DMS114 treated with DMSO at 0.1 percent for 48 hours (cell line): ENCODE measurements around the gene TOR1B.
A peak's percentile ranks its signal among the peaks of the same experiment; 100 is the strongest.
"Not testable (repeated sequence)": the region's sequence is repeated elsewhere in the genome, so short reads cannot be mapped to it uniquely, and the experiment has no call there.

Experiments used
- DNase-seq: peaks from one replicate; lab custom pipeline; 2025; ENCODE audit not compliant: unreplicated experiment; lab: John Stamatoyannopoulos, UW

TOR1B gene

GRCh38 chr9:129802833-129803675 lies at the start of gene TOR1B:
TOR1B (plus strand) TSS chr9:129803184; CDS start chr9:129803213, 29 bp downstream.
- peak; percentile 72 for DNase-seq

DNA sequence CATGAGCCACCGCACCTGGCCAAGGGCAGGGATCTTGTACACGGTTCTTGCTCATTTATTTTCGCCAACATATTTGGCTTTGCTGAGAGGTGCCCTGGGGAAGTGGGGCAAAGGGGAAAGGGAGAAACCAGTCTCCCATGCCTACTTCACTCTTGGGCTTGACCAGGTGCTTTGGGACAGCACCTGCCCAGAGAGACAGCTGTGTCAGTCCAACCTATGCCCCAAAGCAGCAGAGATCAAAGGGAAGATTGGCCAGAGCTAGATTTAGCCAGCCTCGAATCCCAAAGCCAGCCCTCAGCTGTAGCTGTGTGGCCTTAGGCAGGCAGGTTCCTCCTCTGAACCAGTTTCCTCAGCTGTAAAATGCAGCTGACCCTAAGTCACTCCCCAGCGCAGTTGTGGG lies 47.8 kb upstream of the TOR1B start:
- DNase-seq: no peak

DNA sequence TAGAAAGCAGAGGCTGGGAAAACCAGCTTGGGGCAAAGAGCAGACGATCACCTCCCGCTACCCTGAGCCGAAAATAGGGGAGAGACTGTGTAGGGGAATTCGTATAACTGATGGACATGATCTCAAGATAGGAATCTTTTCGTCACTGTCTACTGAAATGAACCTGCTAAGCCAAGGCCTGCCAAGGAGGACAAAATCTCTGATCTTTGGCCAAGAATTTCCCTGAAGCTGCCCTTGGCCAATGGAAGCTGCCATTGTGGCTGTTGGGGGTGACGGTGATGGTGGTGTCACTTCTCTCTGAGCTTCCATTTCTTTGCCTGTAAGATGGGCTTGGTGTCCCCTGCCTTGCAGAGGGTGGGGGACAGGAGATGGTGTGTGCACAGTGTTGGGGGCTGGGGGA lies 46.8 kb upstream of the TOR1B start:
- no peak for DNase-seq

DNA sequence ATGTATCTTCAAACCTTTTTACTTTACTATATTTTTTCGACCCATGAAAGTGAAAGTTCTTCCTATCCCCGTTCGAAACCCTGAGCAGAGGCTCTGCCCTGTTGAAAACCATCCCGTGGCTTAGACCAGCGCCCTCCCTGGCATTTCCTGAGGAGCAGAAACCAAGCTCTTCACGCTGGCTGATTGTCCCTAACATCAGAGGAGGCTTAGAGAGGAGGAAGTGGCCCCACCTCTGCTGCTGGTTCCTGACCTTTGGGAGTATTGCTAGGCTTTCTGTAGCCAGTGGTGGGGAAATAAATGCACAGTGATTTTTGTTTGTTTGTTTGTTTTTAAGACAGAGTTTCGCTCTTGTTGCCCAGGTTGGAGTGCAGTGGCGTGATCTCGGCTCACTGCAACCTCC lies 45.9 kb upstream of the TOR1B start:
- no peak for DNase-seq

DNA sequence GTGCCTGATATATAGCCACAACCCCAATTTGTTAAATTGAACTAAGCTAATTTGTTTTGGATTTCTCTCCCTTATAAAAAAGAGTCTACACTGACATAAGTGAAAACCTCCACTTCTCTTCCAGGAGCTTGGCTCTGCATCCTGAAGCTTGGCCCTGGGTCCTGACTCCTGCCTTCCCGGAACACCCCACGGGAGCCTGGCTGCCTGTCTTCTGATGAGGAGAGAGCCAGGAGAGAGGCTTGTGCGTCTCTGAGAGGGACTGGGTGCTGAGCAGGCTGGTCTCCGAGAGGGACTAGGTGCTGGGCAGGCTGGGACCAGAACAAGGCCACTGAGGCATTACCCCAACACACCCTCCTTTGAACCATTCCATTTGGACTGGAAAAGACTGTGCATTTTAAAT lies 43.7 kb upstream of the TOR1B start:
- no peak for DNase-seq

DNA sequence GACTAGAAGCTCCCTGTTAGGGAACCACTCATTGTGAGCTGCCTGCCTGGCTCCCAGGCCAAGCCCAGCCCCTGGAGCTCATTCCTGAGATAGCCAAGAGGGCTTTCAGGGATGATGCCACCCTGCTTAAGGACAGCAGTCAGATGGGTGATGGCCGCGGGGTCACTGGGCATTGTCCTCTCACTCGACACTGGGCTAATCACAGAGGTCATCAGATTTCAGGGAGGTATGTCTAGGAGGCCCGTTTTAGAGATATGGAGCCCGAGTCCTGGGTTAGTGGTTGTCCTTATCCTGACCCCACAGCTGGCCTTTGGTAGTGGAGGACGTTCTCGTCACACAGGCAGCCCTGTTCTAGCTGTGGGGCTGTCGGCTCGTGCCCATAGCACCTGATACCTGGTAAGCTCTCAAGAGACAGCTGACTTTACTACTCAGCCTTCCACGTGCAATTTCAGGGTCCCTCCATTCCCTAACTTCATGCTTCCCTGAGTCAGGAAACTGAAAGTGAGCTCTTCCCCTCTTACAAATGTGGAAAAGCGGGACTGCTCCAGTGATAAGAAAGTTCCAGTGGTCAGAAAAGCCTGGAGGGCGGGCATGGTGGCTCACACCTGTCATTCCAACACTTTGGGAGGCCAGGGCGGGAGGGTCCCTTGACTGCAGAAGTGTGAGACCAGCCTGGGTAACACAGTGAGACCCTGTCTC lies 43.0 kb upstream of the TOR1B start:
- DNase-seq: no peak

- not testable (repeated sequence) for DNase-seq
These were observed 42.2 kb upstream of the TOR1B start for GRCh38 chr9:129760784-129761183.

DNA sequence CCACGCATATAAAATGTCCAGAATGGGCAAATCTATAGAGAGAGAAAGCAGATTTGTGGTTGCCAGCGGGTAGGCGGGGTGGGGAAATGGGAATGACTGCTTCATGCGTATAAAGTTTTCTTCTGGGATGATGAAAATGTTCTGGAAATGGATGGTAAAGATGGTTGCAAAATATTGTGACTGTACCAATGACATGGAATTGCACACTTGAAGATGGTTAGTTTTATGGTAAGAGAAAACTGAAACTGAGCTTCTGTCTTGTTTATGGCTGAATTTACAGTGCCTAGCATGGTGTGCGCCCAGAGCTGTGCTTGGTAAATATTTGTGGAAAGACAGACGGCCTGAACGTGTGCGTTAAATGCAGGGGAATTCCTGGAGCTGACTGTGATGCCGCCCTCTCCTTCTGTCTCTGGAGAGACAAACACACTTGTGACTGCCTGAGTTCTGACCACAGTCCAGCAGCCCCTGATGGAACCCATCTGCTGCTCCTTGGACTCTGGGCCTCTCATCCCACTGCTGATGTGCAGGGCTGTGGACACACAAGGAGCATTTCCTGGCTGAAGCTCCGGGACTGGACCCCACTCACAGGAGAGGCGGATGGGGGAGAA lies 41.6 kb upstream of the TOR1B start:
- no peak for DNase-seq

- no peak for DNase-seq
These were observed 41.0 kb upstream of the TOR1B start for GRCh38 chr9:129761901-129762369.

GRCh38 chr9:129762370-129762984 lies 40.5 kb upstream of the TOR1B start:
- not testable (repeated sequence) for DNase-seq

DNA sequence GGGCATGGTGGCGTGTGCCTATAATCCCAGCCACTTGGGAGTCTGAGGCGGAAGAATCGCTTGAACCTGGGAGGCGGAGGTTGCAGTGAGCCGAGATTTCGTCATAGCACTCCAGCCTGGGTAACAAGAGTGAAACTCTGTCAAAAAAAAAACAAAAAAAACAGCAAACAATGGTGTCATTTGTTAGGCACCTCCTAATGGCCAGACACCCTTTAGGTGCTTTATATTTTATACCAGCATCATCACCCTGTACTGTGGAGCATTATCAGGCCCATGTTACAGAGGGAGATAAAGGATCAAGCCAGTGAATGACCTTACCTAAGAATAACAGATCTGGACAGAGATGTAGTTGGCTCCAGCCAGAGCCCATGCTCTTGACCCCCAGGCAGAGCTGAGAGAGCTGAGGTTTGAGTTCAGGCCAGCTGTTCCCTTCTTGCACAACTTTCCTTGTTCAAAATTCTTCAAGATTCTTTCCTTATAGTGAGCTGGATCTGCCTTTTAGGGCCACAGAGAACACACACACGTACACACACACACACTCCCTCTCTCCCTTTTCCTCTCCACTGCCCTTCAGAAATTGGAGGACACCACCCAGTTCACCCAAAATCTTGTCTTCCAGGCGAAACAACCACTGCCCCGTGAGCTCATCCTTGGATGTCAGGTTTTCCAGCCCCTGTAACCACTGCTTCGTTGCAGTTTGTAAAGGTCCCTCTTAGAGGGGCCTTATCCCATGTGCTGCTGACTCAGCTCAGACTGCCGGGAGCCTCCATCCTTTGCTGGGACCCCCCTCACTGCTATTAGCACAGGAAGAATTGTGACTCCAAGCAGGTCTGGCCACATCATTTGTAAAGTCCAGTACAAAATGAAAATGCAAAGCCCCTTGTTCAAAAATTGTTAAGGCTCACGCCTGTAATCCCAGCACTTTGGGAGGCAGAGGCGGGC lies 39.7 kb upstream of the TOR1B start:
- no peak for DNase-seq

DNA sequence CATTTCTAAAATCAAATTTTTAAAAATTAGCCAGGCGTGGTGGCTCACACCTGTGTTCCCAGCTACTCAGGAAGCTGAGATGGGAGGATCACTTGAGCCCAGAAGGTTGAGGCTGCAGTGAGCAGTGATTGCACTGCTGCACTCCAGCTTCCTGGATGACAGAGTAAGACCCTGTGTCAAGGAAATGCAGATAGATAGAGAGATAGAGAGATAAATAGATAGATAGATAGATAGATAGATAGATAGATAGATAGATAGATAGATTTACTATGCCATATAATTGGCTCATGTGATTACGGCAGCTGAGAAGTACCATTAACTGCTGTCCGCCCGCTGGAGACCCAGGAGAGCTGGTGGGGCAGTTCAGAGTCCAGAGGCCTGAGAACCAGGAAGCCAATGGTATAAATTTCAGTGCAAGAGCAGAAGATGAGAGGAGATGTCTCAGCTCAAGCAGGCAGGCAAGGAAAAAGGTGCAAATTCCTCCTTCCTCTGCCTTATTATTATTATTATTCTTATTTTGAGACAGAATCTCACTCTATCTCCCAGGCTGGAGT lies 37.1 kb upstream of the TOR1B start:
- no peak for DNase-seq

GRCh38 chr9:129768486-129768885 lies 34.5 kb upstream of the TOR1B start:
- no peak for DNase-seq

- DNase-seq: no peak
These were observed 33.3 kb upstream of the TOR1B start for GRCh38 chr9:129769669-129770068.

GRCh38 chr9:129770741-129771140 lies 32.2 kb upstream of the TOR1B start:
- no peak for DNase-seq

DNA sequence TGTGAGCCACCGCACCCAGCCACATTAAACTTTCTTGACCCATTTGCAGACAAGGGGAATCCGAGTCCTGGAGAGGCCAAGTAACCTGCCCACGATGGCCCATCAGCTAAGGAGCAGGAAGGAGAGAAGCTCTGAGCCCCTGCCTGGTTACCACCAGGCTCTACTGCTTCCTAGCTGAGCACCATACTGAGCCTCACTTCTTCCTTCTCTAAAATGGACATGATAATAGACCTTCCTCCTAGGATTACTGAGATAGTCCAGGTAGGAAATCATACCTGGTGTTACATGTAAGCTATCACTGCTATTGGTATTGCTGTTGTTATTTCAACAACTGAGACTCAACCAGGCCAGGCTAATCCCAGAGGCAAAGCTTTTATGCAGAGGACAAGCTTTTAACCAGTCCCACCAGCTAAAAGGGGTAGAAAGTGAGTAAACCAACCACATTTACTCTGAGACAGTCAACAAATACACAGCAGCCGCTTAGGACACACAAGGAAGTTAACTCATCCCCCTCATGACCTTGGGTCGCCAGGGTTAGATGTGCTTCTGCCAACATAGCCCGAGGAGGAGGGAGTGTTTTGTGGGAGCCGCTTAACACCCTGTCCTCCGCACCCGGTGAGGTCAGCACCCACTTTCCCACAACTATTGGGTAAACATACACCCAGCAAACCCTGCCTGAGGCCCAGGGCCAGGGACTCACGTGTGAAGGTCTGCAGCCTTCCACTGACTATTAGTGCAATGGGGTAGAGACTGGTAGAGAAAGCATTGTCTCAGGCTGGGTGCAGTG lies 29.5 kb upstream of the TOR1B start:
- DNase-seq: no peak

DNA sequence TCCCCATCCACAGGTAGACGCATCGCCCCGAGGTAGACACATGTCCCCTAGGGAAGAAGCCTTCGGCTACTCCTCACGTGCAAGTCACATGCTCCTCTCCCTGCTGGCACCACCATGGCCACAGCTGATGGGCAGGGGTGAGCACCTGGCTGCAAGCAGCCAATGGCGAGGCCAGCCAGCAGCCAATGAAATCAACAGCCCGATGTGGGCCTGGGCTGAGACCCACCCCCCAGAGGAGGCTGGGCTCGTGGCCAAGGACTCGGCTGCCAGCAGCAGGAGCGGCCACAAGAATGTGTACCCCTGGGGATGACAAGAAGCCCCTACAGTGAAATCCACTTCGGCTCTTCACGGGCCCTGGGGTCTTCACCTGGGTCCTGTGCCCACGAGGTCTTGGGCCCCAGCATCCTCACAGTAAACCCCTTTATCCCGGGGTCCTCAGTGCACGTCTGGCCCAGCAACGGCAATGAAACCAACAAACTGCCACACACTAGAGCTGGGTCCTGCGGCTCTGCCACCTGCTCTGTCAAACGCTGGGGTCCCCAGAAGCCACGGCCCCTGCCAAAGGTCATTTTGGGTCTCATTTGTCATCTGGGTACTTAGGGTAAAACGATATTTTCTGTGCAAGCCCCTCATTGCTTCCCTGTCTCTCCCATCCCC lies 28.1 kb upstream of the TOR1B start:
- DNase-seq: no peak

GRCh38 chr9:129775448-129775798 lies 27.6 kb upstream of the TOR1B start:
- DNase-seq: no peak

DNA sequence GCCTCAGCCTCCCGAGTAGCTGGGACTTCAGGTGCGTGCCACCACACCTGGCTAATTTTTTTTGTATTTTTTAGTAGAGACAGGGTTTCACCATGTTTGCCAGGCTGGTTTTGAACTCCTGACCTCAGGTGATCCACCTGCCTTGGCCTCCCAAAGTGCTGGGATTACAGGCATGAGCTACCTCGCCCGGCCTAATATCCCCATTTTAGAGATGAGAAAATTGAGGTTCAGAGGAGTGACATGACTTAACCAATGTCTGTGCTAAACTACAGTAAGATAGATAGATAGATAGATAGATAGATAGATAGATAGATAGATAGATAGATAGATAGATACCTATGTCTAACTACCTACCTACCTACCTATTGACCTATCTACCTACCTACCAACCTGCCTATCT lies 26.9 kb upstream of the TOR1B start:
- DNase-seq: not testable (repeated sequence)
